SK-N-SH (cell line): ENCODE measurements around the gene AHRR.
"Not testable (repeated sequence)": the region's sequence is repeated elsewhere in the genome, so short reads cannot be mapped to it uniquely, and the experiment has no call there.

Experiments used
- CTCF ChIP-seq: fragments of 200-600 bp; sonication (generic); IDR thresholded peaks from 2 replicates; pipeline ENCODE4 v1.6.1; 2017; ENCODE audit warnings: antibody characterized with exemption, mild to moderate bottlenecking, moderate library complexity
- EP300 ChIP-seq, 2 experiments: IDR thresholded peaks; 2 replicates each; pipeline versions ENCODE4 v1.4.0 to v1.6.1; 2012; ENCODE audit warnings: borderline replicate concordance in 1 of 2, low read depth in 1 of 2, low read length in 1 of 2
- FOSL2 ChIP-seq: IDR thresholded peaks from 2 replicates; pipeline ENCODE4 v1.4.0; 2012; ENCODE audit warnings: low read depth, mild to moderate bottlenecking, moderate library complexity, borderline replicate concordance
- GABPA ChIP-seq: IDR thresholded peaks from 2 replicates; pipeline ENCODE4 v1.4.0; 2012; ENCODE audit warnings: low read depth, mild to moderate bottlenecking
- JUND ChIP-seq: IDR thresholded peaks from 2 replicates; pipeline ENCODE4 v1.4.0; 2012
- MAX ChIP-seq: IDR thresholded peaks from 2 replicates; pipeline ENCODE4 v1.4.0; 2012; ENCODE audit warnings: low read depth
- MXI1 ChIP-seq: IDR thresholded peaks from 2 replicates; pipeline ENCODE4 v1.6.1; 2012; ENCODE audit warnings: mild to moderate bottlenecking, low read depth, low read length, improper control_type of control experiment
- RAD21 ChIP-seq: IDR thresholded peaks from 2 replicates; pipeline ENCODE4 v1.6.1; 2012; ENCODE audit warnings: mild to moderate bottlenecking, low read length
- REST ChIP-seq: IDR thresholded peaks from 2 replicates; pipeline ENCODE4 v1.6.1; 2012; ENCODE audit warnings: mild to moderate bottlenecking, low read depth, low read length, moderate library complexity
- RXRA ChIP-seq: IDR thresholded peaks from 2 replicates; pipeline ENCODE4 v1.4.0; 2012; ENCODE audit warnings: low read depth, mild to moderate bottlenecking, borderline replicate concordance
- USF1 ChIP-seq: IDR thresholded peaks from 2 replicates; pipeline ENCODE4 v1.4.0; 2012; ENCODE audit warnings: low read depth, borderline replicate concordance
- USF2 ChIP-seq: fragments of 150-350 bp; IDR thresholded peaks from 2 replicates; pipeline ENCODE4 v1.6.1; 2017; ENCODE audit warnings: antibody characterized with exemption, low read length, low read depth, borderline replicate concordance
- YY1 ChIP-seq: IDR thresholded peaks from 2 replicates; pipeline ENCODE4 v1.4.0; 2012; ENCODE audit warnings: low read depth, mild to moderate bottlenecking

- not testable (repeated sequence) for TF ChIP-seq GABPA; MXI1; MAX; EP300 (IDR thresholded peaks at IDR 0.05; ENCODE audit: borderline replicate concordance in 1 of 2, low read depth in 1 of 2, low read length in 1 of 2); CTCF; REST; FOSL2; USF1; YY1; RXRA; USF2; JUND; RAD21
These were observed 48.3 kb downstream of the AHRR start for GRCh38 chr5:369869-370236.
